NCI-H1694 treated with DMSO at 0.1 percent for 48 hours (cell line): ENCODE measurements around the gene WFDC1.

Source experiments
- DNase-seq: peaks from one replicate; lab custom pipeline; 2025; lab: John Stamatoyannopoulos, UW

WFDC1 gene

DNA sequence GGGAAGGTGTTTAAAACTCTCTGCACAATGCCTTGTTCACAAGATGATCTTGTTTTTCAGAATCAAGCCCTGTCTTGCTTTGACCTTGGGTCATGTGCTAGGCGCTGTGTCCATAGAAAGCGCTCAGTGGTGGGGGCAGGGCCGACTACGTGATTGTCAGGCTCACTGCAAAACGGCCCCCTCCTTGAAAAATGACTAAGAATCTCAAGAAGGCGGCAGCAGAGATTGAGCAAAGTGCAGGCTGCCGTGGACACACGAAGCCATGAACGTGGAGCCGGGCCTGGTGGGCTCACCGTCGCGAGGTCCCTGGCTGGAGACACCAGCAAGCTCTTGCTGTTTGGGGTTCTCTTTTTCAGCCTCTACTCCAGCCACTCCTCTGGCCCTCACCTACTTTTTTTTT is 83.9 kb downstream of the WFDC1 start:
- DNase-seq = no peak

DNA sequence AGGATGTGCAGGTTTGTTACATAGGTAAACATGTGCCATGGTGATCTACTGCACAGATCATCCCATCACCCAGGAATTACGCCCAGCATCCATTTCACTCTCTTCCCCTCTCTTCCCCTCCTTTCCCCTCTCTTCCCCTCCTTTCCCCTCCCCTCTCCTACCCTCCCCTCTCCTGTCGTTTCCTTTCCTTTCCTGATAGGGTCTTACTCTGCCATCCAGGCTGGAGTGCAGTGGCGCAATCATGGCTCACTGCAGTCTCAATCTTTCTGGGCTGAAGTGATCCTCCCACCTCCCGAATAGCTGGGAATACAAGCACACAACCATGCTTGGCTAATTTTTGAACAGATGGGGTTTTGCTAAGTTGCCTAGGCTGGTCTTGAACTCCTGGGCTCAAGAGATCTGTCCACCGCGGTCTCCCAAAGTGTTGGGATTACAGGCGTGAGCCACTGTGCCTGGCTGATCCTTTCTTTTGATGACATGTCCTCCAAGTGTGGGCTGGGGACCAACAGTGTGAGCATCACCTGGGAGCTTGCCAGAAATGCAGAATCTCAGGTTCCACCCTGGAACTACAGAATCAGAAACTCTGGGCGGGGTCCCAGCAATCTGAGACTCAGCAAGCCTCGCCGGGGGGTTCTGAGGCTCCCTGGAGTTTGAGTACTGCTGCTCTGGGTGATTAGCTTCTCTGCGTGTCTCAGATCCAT is 84.5 kb downstream of the WFDC1 start:
- no peak for DNase-seq
